Brain pericyte (primary cell): ENCODE data around the gene CHDH.

ENCODE experiments used
- DNase-seq: peaks from one replicate; pipeline ENCODE4 v3.0.0-alpha.2; 2012; ENCODE audit warnings: low read depth, low spot score

CHDH gene

GRCh38 chr3:53856964-53857363, 10.7 kb upstream of the CHDH start:
- DNase-seq, result no peak

GRCh38 chr3:53850895-53851294, 4.7 kb upstream of the CHDH start:
- no peak for DNase-seq

- DNase-seq, result no peak
Measured at GRCh38 chr3:53849916-53850315, 3.7 kb upstream of the CHDH start.

GRCh38 chr3:53846851-53847155, 584 bp upstream of the CHDH start:
- no peak for DNase-seq

- DNase-seq, result no peak
Measured at GRCh38 chr3:53845881-53846133, 412 bp downstream of the CHDH start.

GRCh38 chr3:53845103-53845880, 927 bp downstream of the CHDH start:
- DNase-seq, result no peak

- DNase-seq, result no peak
Measured at GRCh38 chr3:53844262-53845102, 1.7 kb downstream of the CHDH start.

- no peak for DNase-seq
Measured at GRCh38 chr3:53843195-53844177, 2.7 kb downstream of the CHDH start.

- no peak for DNase-seq
Measured at GRCh38 chr3:53842436-53843194, 3.6 kb downstream of the CHDH start.

- no peak for DNase-seq
Measured at GRCh38 chr3:53841296-53841695, 4.9 kb downstream of the CHDH start.

GRCh38 chr3:53837331-53837730, 8.9 kb downstream of the CHDH start:
- DNase-seq, result no peak

GRCh38 chr3:53836084-53836872, 9.9 kb downstream of the CHDH start:
- DNase-seq, result no peak

GRCh38 chr3:53835257-53835656, 11.0 kb downstream of the CHDH start:
- no peak for DNase-seq

- no peak for DNase-seq
Measured at GRCh38 chr3:53834429-53835095, 11.7 kb downstream of the CHDH start.

- no peak for DNase-seq
Measured at GRCh38 chr3:53833700-53834099, 12.5 kb downstream of the CHDH start.

GRCh38 chr3:53833053-53833645, 13.1 kb downstream of the CHDH start:
- no peak for DNase-seq

GRCh38 chr3:53830944-53831343, 15.3 kb downstream of the CHDH start:
- no peak for DNase-seq

GRCh38 chr3:53829605-53830004, 16.6 kb downstream of the CHDH start:
- no peak for DNase-seq

- DNase-seq, result no peak
Measured at GRCh38 chr3:53828581-53828980, 17.6 kb downstream of the CHDH start.

- DNase-seq, result no peak
Measured at GRCh38 chr3:53826048-53826447, 20.2 kb downstream of the CHDH start.
